Heart left ventricle (tissue), 16 donors: ENCODE results near the gene MCM8. TPM values are rescaled to one million over a fixed set of nuclear protein-coding genes. Genes with fewer than 3 reads are reported as not detected.

Experiments
- ATAC-seq, 4 donors: fragments of 200-7000 bp; cut with Tn5 transposase; one replicate each; pipeline ENCODE4 v1.9.1; 2020 to 2022; ENCODE audit warnings: moderate library complexity in 4 of 4, mild to moderate bottlenecking in 3 of 4, moderate number of reproducible peaks in 1 of 4
- DNase-seq, 5 donors: peaks; one replicate each; pipeline ENCODE4 v3.0.0-alpha.2; 2020
- H3K27ac ChIP-seq, 12 donors: fragments of 200-600 bp; sonication (generic) in 4 of 12; one replicate each; pipeline versions ENCODE4 v1.5.0 to v1.8.0; 2016 to 2022; ENCODE audit warnings: mild to moderate bottlenecking in 2 of 12
- H3K27me3 ChIP-seq, 9 donors: fragments of 200-600 bp; sonication (generic) in 2 of 9; one replicate each; pipeline versions ENCODE4 v1.5.1 to v1.8.0; 2016 to 2022; ENCODE audit warnings: mild to moderate bottlenecking in 3 of 9
- H3K36me3 ChIP-seq, 9 donors: fragments of 200-600 bp; sonication (generic) in 2 of 9; one replicate each; pipeline versions ENCODE4 v1.5.0 to v1.8.0; 2018 to 2022; ENCODE audit warnings: mild to moderate bottlenecking in 2 of 9
- H3K4me1 ChIP-seq, 12 donors: fragments of 200-600 bp; sonication (generic) in 4 of 12; one replicate each; pipeline versions ENCODE4 v1.5.0 to v1.8.0; 2016 to 2022; ENCODE audit warnings: mild to moderate bottlenecking in 3 of 12
- H3K4me3 ChIP-seq, 12 donors: fragments of 200-600 bp; sonication (generic) in 4 of 12; one replicate each; pipeline versions ENCODE4 v1.5.0 to v1.8.0; 2017 to 2022; ENCODE audit warnings: mild to moderate bottlenecking in 9 of 12, moderate library complexity in 4 of 12
- H3K9me3 ChIP-seq, 12 donors: fragments of 200-600 bp; sonication (generic) in 4 of 12; one replicate each; pipeline versions ENCODE4 v1.5.0 to v1.8.0; 2016 to 2022; ENCODE audit warnings: mild to moderate bottlenecking in 1 of 12
- CTCF ChIP-seq, 12 donors: fragments of 200-600 bp; sonication (generic) in 4 of 12; IDR thresholded peaks; one replicate each; pipeline versions ENCODE4 v1.5.0 to v1.8.0; 2018 to 2022; ENCODE audit warnings: antibody characterized with exemption in 12 of 12, mild to moderate bottlenecking in 5 of 12
- POLR2A ChIP-seq, 2 donors: fragments of 450-650 bp; IDR thresholded peaks; one replicate each; pipeline ENCODE4 v1.6.1; 2017; ENCODE audit warnings: antibody characterized with exemption in 2 of 2, mild to moderate bottlenecking in 2 of 2, moderate library complexity in 2 of 2
- WGBS, 4 donors: extraction: QIAGEN DNeasy Blood & Tissue Kit in 2 of 4; methylation state at CpG; one replicate each; pipeline versions ENCODE4 v1.1.5 to v1.1.7; 2013 to 2018; 5-methylcytosine and 5-hydroxymethylcytosine counted together
- intact Hi-C, 10 donors: fragments of 100-400 bp; cut with DNase I; formaldehyde crosslinking; loops; one replicate each; pipeline versions ENCODE4 v1.11.1 to v1.14.2; 2022
- long read RNA-seq, 3 donors: library from polyadenylated mRNA; unstranded; transcript quantifications; one replicate each; pipeline ENCODE4 v2.0.0, GENCODE V29; 2020 to 2021
- polyA plus RNA-seq, 2 donors: library from polyadenylated mRNA; stranded (reverse); fragments of 200-250 nt; gene quantifications; one replicate each; pipeline ENCODE4 v1.2.3, GENCODE V29; 2013
- total RNA-seq, 9 donors: library from RNA; depleted of rRNA in 2 of 9; stranded (reverse); fragments of >200 nt in 2 of 9; fragmentation: NEBNext Ultra II Directional in 3 of 9; extraction: Animal tissue kit (Norgen Biotek cat#: 25700) in 3 of 9; gene quantifications; one replicate each; pipeline versions ENCODE4 v1.1.0 to v1.2.4, GENCODE V29; 2016 to 2023
- donor health status: ischemic (EF 13 %, LVEDD 7.1; RV severe dilation, severe dysfunction).
- donor health status: healthy with polysubstance abuse.
- donor health status: DM: no; HTN: yes; CAD: no.
- donor health status: DM: no; HTN: no; CAD: no.
- donor health status: ischemic (EF 25% LVEDD 6.9; RV normal size, moderate dysfunction).
- donor health status: ischemic (EF 25% LVEDD 5.7; RV mildly dilated, moderate dysfunction).
- donor health status: healthy.
- donor health status: DM: yes; HTN: yes; CAD: no.
- donor health status: ischemic (EF 35%, LVEDD 5.7; RV mildly dilated, moderate dysfunction).
- donor health status: nonischemic (EF 11% LVEDD 7.7; RV severe dilation, severe dysfunction).
- donor health status: DM: yes; HTN: yes; CAD: no.
- donor health status: PGD.
- donor health status: ischemic (EF 29% LVEDD 5.4; RV normal size, mild dysfunction).
- donor health status: nonischemic (EF 23%, LVEDD 6.1; RV moderate dilation, normal function).

MCM8 gene
- total RNA-seq (1 to 10 TPM; 3.5 to 8.7 (median 6.6) TPM), polyA plus RNA-seq (1 to 10 TPM; 1.8 to 4.9 TPM)
- long read RNA-seq, donor 1, partial matches to known transcripts, result 1 of 3 reads
- long read RNA-seq, donor 1, other reads (novel, unspliced or antisense), result 1 of 3 reads
- long read RNA-seq, donor 2, full-length matches to known transcripts, result 1 of 1 reads
- long read RNA-seq, donor 2, partial matches to known transcripts, result 0 of 1 reads
- long read RNA-seq, donor 2, other reads (novel, unspliced or antisense), result 0 of 1 reads
- long read RNA-seq, donor 3, result 0 reads

GRCh38 chr20:5950271-5951031, at the start of gene MCM8, which contains the start of gene TRMT6:
Gene MCM8, plus strand, starts transcription at chr20:5950652. Its CDS starts 1,364 bp downstream, at chr20:5952016.
Gene TRMT6, minus strand, starts transcription at chr20:5950533. Its CDS starts 128 bp downstream, at chr20:5950405.
- ATAC-seq (peak; percentile 100), DNase-seq (peak; percentile 95 to 98 (median 97))
- no peaks in the 10 kb centered on the region for H3K27me3 ChIP-seq
- peaks cover 4 to 38% (median 16%) of the 10 kb centered on the region in 12 donors for H3K4me1 ChIP-seq
- no peaks in the 10 kb centered on the region for H3K9me3 ChIP-seq
- peak in 1 of 12 donors; percentile 3 for TF ChIP-seq CTCF (IDR thresholded peaks at IDR 0.05)
- TF ChIP-seq POLR2A (IDR thresholded peaks at IDR 0.05), result peak in 1 of 2 donors; percentile 38
- peak within 1 kb of the TSS in 11 of 12 donors; percentile 43 to 81 (median 71) for H3K27ac ChIP-seq
- intact Hi-C loops, result loop anchor here in 3 of 10 donors (2.0 to 10.0 kb wide), 3 partner anchors 124 to 127 kb away; no protein-coding TSS in a partner anchor
- H3K36me3 ChIP-seq, result peaks cover 0 to 47% (median 38%) of the 10 kb centered on the region in 9 donors
- WGBS, 4 donors, result 0 to 1% (median 0%) methylated on average over 39 to 61 of the region's 61 CpGs
- peak within 1 kb of the TSS; percentile 62 to 94 (median 70) for H3K4me3 ChIP-seq

- intact Hi-C loops, result no loop called here
- Histone ChIP-seq H3K4me1 (no peaks in the 10 kb centered on the region), H3K27ac (no peak overlapping the region), H3K9me3 (no peaks in the 10 kb centered on the region), H3K27me3 (peaks cover 0 to 6% (median 0%) of the 10 kb centered on the region in 9 donors), H3K4me3 (no peak overlapping the region), H3K36me3 (no peaks in the 10 kb centered on the region)
- DNase-seq, result no peak
- WGBS, 4 donors, result 74 to 88% (median 78%) methylated on average over 1 of the region's 1 CpG
- no peak for ATAC-seq
- no peak for TF ChIP-seq POLR2A (IDR thresholded peaks at IDR 0.05)
- no peak for TF ChIP-seq CTCF (IDR thresholded peaks at IDR 0.05)
Observed at GRCh38 chr20:5900908-5901307, 49.5 kb upstream of the MCM8 start.

- Histone ChIP-seq H3K9me3 (no peaks in the 10 kb centered on the region), H3K27me3 (peaks cover 0 to 39% (median 7%) of the 10 kb centered on the region in 9 donors), H3K4me1 (peaks cover 0 to 10% (median 3%) of the 10 kb centered on the region in 12 donors), H3K27ac (no peak overlapping the region), H3K4me3 (no peak overlapping the region), H3K36me3 (no peaks in the 10 kb centered on the region)
- DNase-seq (no peak), ATAC-seq (no peak)
- TF ChIP-seq POLR2A (IDR thresholded peaks at IDR 0.05) (no peak), CTCF (IDR thresholded peaks at IDR 0.05) (no peak)
- intact Hi-C loops, result no loop called here
- WGBS, 4 donors, result 68 to 75% (median 69%) methylated on average over 2 of the region's 2 CpGs
Observed at GRCh38 chr20:5908981-5909380, 41.5 kb upstream of the MCM8 start.

- DNase-seq (no peak), ATAC-seq (no peak)
- H3K4me1 ChIP-seq, result peaks cover 0 to 10% (median 3%) of the 10 kb centered on the region in 12 donors
- peaks cover 0 to 41% (median 7%) of the 10 kb centered on the region in 9 donors for H3K27me3 ChIP-seq
- 59 to 72% (median 69%) methylated on average over 6 of the region's 6 CpGs for WGBS, 4 donors
- H3K27ac ChIP-seq, result no peak overlapping the region
- TF ChIP-seq CTCF (IDR thresholded peaks at IDR 0.05) (no peak), POLR2A (IDR thresholded peaks at IDR 0.05) (no peak)
- H3K4me3 ChIP-seq, result no peak overlapping the region
- intact Hi-C loops, result no loop called here
- no peaks in the 10 kb centered on the region for H3K36me3 ChIP-seq
- no peaks in the 10 kb centered on the region for H3K9me3 ChIP-seq
Observed at GRCh38 chr20:5910186-5910585, 40.3 kb upstream of the MCM8 start.
